NCI-H2171 treated with DMSO at 0.1 percent for 48 hours (cell line): Measurements from ENCODE around the gene AGBL4.

Source experiments
- DNase-seq: peaks from one replicate; lab custom pipeline; 2025; lab: John Stamatoyannopoulos, UW

The AGBL4 gene

GRCh38 chr1:48767975-48768510 lies 1255.7 kb downstream of the AGBL4 start:
- DNase-seq: no peak

- no peak for DNase-seq
Observed at GRCh38 chr1:48765335-48765734, 1258.4 kb downstream of the AGBL4 start.

GRCh38 chr1:48761986-48762385 lies 1261.8 kb downstream of the AGBL4 start:
- no peak for DNase-seq

GRCh38 chr1:48761411-48761810 lies 1262.3 kb downstream of the AGBL4 start:
- no peak for DNase-seq

GRCh38 chr1:48760857-48761256 lies 1262.9 kb downstream of the AGBL4 start:
- no peak for DNase-seq

- DNase-seq: no peak
Observed at GRCh38 chr1:48758976-48759375, 1264.8 kb downstream of the AGBL4 start.

GRCh38 chr1:48757363-48757762 lies 1266.4 kb downstream of the AGBL4 start:
- DNase-seq: no peak

- DNase-seq: no peak
Observed at GRCh38 chr1:48756683-48757316, 1267.0 kb downstream of the AGBL4 start.

- no peak for DNase-seq
Observed at GRCh38 chr1:48753293-48753692, 1270.5 kb downstream of the AGBL4 start.

GRCh38 chr1:48750109-48750508 lies 1273.6 kb downstream of the AGBL4 start:
- no peak for DNase-seq

- no peak for DNase-seq
Observed at GRCh38 chr1:48749068-48749467, 1274.7 kb downstream of the AGBL4 start.

GRCh38 chr1:48746906-48747305 lies 1276.8 kb downstream of the AGBL4 start:
- no peak for DNase-seq

- DNase-seq: no peak
Observed at GRCh38 chr1:48744032-48744431, 1279.7 kb downstream of the AGBL4 start.

GRCh38 chr1:48743480-48743879 lies 1280.3 kb downstream of the AGBL4 start:
- DNase-seq: no peak

- no peak for DNase-seq
Observed at GRCh38 chr1:48741380-48741779, 1282.4 kb downstream of the AGBL4 start.

GRCh38 chr1:48740621-48741020 lies 1283.1 kb downstream of the AGBL4 start:
- no peak for DNase-seq

GRCh38 chr1:48739091-48739490 lies 1284.7 kb downstream of the AGBL4 start:
- no peak for DNase-seq

GRCh38 chr1:48738356-48738755 lies 1285.4 kb downstream of the AGBL4 start:
- DNase-seq: no peak

- DNase-seq: peak; percentile 51
Observed at GRCh38 chr1:48735796-48736195, 1288.0 kb downstream of the AGBL4 start.

- DNase-seq: no peak
Observed at GRCh38 chr1:48730164-48730910, 1293.4 kb downstream of the AGBL4 start.

- DNase-seq: no peak
Observed at GRCh38 chr1:48728584-48728983, 1295.2 kb downstream of the AGBL4 start.

- no peak for DNase-seq
Observed at GRCh38 chr1:48726557-48727215, 1297.1 kb downstream of the AGBL4 start.

GRCh38 chr1:48726139-48726538 lies 1297.6 kb downstream of the AGBL4 start:
- DNase-seq: no peak
